SK-N-SH treated with all-trans-retinoic acid at 6 μM for 48 hours (cell line): ENCODE measurements around the gene TMEM178B.

ENCODE experiments used
- ATAC-seq: fragments of 200-7000 bp; cut with Tn5 transposase; 3 replicates; pipeline ENCODE4 v1.9.1; 2020; ENCODE audit warnings: mild to moderate bottlenecking, moderate library complexity
- ARNTL ChIP-seq: fragments of 450-650 bp; formaldehyde crosslinking; IDR thresholded peaks from 2 replicates; pipeline ENCODE4 v1.5.0; 2020; ENCODE audit warnings: low read depth, mild to moderate bottlenecking, moderate library complexity, borderline replicate concordance
- BACH2 ChIP-seq: fragments of 250-450 bp; sonication (Bioruptor Pico); IDR thresholded peaks from 2 replicates; pipeline ENCODE4 v1.9.0; 2021; ENCODE audit warnings: mild to moderate bottlenecking, borderline replicate concordance
- CREB5 ChIP-seq: fragments of 250-450 bp; sonication (Bioruptor Pico); IDR thresholded peaks from 2 replicates; pipeline ENCODE4 v1.5.1; 2020; ENCODE audit warnings: low read depth, mild to moderate bottlenecking, moderate library complexity
- CSDC2 ChIP-seq: fragments of 250-450 bp; sonication (Bioruptor Pico); IDR thresholded peaks from 2 replicates; pipeline ENCODE4 v1.5.0; 2020; ENCODE audit warnings: mild to moderate bottlenecking, moderate library complexity
- ESRRG ChIP-seq: fragments of 250-450 bp; sonication (Bioruptor Pico); IDR thresholded peaks from 2 replicates; pipeline ENCODE4 v1.6.1; 2021; ENCODE audit warnings: mild to moderate bottlenecking
- GLIS3 ChIP-seq: fragments of 250-450 bp; sonication (Bioruptor Pico); IDR thresholded peaks from 2 replicates; pipeline ENCODE4 v1.5.0; 2020; ENCODE audit warnings: mild to moderate bottlenecking, moderate library complexity
- ISL1 ChIP-seq: fragments of 250-450 bp; sonication (Bioruptor Pico); IDR thresholded peaks from 2 replicates; pipeline ENCODE4 v2.1.2; 2022; ENCODE audit warnings: mild to moderate bottlenecking, moderate library complexity
- OSR1 ChIP-seq: fragments of 250-450 bp; sonication (Bioruptor Pico); IDR thresholded peaks from 2 replicates; pipeline ENCODE4 v1.8.0; 2022; ENCODE audit warnings: moderate library complexity, mild to moderate bottlenecking, inconsistent platforms
- RARB ChIP-seq: fragments of 250-450 bp; sonication (Bioruptor Pico); IDR thresholded peaks from 2 replicates; pipeline ENCODE4 v1.8.0; 2021; ENCODE audit warnings: mild to moderate bottlenecking, moderate library complexity
- SNAI2 ChIP-seq: fragments of 250-450 bp; sonication (Bioruptor Pico); IDR thresholded peaks from 2 replicates; pipeline ENCODE4 v1.5.0; 2020; ENCODE audit warnings: mild to moderate bottlenecking, moderate library complexity
- TOX ChIP-seq: fragments of 250-450 bp; sonication (Bioruptor Pico); IDR thresholded peaks from 2 replicates; pipeline ENCODE4 v1.8.0; 2021; ENCODE audit warnings: mild to moderate bottlenecking, moderate library complexity, borderline replicate concordance
- ZFP3 ChIP-seq: fragments of 250-450 bp; sonication (Bioruptor Pico); IDR thresholded peaks from 2 replicates; pipeline ENCODE4 v1.5.0; 2020; ENCODE audit warnings: mild to moderate bottlenecking, moderate library complexity
- ZFP30 ChIP-seq: fragments of 450-650 bp; formaldehyde crosslinking; IDR thresholded peaks from 2 replicates; pipeline ENCODE4 v1.5.0; 2022; ENCODE audit warnings: mild to moderate bottlenecking, moderate library complexity
- ZNF565 ChIP-seq: fragments of 450-650 bp; formaldehyde crosslinking; conservative IDR thresholded peaks from 2 replicates; pipeline ENCODE4 v1.5.0; 2020; ENCODE audit warnings: low read depth, mild to moderate bottlenecking, moderate library complexity
- ZNF70 ChIP-seq: fragments of 450-650 bp; formaldehyde crosslinking; IDR thresholded peaks from 2 replicates; pipeline ENCODE4 v1.5.0; 2020; ENCODE audit warnings: mild to moderate bottlenecking, moderate library complexity
- ZNF8 ChIP-seq: fragments of 450-650 bp; formaldehyde crosslinking; IDR thresholded peaks from 2 replicates; pipeline ENCODE4 v1.5.0; 2020; ENCODE audit warnings: mild to moderate bottlenecking, moderate library complexity
- TF ChIP-seq, protein P1 (sequence below): fragments of 250-450 bp; sonication (Bioruptor Pico); IDR thresholded peaks from 2 replicates; pipeline ENCODE4 v1.5.0; 2020; ENCODE audit warnings: mild to moderate bottlenecking, moderate library complexity
- TF ChIP-seq, protein P2 (sequence below): fragments of 250-450 bp; sonication (Bioruptor Pico); IDR thresholded peaks from 2 replicates; pipeline ENCODE4 v1.8.0; 2020; ENCODE audit warnings: mild to moderate bottlenecking, moderate library complexity, borderline replicate concordance
- TF ChIP-seq, protein P3 (sequence below): fragments of 250-450 bp; sonication (Bioruptor Pico); IDR thresholded peaks from 2 replicates; pipeline ENCODE4 v1.5.1; 2021; ENCODE audit warnings: mild to moderate bottlenecking, moderate library complexity

The TMEM178B gene

DNA sequence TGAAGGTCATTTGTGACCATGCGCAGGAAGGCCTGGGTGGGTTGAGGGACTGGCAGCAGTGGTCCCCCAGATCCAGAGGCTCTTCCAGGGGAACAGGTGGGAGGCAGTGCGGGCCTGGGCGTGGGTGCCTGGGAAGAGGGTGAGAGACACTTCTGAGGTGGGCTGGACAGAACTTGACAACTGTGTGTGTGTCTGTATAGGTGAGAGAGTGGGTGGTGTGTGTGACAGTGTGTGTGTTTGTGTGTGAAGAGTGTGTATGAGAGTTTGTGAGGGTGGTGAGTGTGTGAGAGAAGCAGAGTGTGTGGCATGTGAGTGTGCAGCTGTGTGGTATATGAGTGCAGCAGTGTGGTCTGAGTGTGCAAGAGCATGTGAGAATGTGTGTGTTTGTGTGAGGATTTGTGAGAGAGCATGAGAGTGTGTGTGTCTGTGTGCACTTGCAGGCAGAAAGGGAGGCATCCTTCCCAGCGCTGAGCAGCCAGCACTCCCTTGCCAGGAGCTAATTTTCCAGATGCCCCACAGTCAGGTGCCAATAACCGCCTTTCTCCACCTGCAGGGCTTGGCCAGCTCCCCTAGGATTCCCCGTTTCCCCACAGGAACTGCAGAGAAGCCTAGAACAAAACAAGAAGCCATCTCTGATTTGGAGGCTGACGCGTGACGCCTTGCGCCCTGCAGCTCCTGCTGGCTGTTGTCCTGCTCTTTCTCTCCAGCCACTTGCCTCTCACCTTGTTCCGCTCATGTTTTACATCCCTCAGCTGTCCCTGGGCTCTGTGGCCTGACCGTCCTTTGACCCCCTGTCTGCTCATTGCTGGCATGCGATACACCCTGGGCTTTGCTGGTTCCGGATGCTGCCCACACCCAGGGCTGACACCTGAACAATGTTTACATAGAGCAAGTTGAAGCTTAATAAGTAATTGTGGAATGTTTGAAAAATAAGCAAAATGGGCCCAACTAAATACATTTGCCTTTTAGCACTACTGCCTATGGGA is 88.0 kb downstream of the TMEM178B start:
- no peak for TF ChIP-seq ZNF565 (CRISPR knock-in tag)
- TF ChIP-seq, all 23 proteins: peak for 0
- no peak for ATAC-seq

DNA sequence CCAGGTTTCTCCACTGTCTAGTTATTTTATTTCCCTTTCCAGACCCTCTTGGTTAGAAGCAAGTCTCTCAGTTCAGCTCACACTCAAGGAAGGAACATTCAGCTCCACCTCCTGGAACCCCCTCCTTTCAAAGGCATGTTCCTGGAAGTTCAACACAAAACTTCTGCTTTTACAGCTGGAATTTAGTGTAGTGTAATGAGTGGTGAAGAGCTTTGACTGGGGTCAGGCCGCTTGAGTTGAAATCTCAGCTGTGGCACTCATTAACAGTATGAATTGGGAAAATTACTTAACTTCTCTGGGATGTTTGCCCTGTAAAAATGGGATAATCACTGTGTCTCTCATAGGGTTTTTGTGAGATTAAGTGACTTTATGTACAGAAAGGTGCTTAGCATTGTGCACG is 91.7 kb downstream of the TMEM178B start:
- TF ChIP-seq CREB5 (CRISPR knock-in tag) (no peak), TOX (no peak), ZNF70 (CRISPR knock-in tag) (no peak), ZNF565 (CRISPR knock-in tag) (no peak), BACH2 (CRISPR knock-in tag) (no peak), CSDC2 (CRISPR knock-in tag) (no peak), GLIS3 (no peak), SNAI2 (CRISPR knock-in tag) (no peak), ZFP3 (CRISPR knock-in tag) (no peak)
- TF ChIP-seq, protein P1, sequence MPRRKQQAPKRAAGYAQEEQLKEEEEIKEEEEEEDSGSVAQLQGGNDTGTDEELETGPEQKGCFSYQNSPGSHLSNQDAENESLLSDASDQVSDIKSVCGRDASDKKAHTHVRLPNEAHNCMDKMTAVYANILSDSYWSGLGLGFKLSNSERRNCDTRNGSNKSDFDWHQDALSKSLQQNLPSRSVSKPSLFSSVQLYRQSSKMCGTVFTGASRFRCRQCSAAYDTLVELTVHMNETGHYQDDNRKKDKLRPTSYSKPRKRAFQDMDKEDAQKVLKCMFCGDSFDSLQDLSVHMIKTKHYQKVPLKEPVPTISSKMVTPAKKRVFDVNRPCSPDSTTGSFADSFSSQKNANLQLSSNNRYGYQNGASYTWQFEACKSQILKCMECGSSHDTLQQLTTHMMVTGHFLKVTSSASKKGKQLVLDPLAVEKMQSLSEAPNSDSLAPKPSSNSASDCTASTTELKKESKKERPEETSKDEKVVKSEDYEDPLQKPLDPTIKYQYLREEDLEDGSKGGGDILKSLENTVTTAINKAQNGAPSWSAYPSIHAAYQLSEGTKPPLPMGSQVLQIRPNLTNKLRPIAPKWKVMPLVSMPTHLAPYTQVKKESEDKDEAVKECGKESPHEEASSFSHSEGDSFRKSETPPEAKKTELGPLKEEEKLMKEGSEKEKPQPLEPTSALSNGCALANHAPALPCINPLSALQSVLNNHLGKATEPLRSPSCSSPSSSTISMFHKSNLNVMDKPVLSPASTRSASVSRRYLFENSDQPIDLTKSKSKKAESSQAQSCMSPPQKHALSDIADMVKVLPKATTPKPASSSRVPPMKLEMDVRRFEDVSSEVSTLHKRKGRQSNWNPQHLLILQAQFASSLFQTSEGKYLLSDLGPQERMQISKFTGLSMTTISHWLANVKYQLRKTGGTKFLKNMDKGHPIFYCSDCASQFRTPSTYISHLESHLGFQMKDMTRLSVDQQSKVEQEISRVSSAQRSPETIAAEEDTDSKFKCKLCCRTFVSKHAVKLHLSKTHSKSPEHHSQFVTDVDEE (CRISPR knock-in tag) = no peak
- no peak for ATAC-seq

- TF ChIP-seq ZNF8 (no peak), ZNF70 (CRISPR knock-in tag) (no peak), ZFP30 (CRISPR knock-in tag) (no peak), ZFP3 (CRISPR knock-in tag) (no peak), TOX (no peak), BACH2 (CRISPR knock-in tag) (no peak), ESRRG (CRISPR knock-in tag) (no peak), ARNTL (CRISPR knock-in tag) (no peak), RARB (CRISPR knock-in tag) (no peak), OSR1 (CRISPR knock-in tag) (no peak), ISL1 (no peak), ZNF565 (CRISPR knock-in tag) (no peak), CREB5 (CRISPR knock-in tag) (no peak)
- TF ChIP-seq, protein P1 (CRISPR knock-in tag) = no peak
- TF ChIP-seq, protein P2, sequence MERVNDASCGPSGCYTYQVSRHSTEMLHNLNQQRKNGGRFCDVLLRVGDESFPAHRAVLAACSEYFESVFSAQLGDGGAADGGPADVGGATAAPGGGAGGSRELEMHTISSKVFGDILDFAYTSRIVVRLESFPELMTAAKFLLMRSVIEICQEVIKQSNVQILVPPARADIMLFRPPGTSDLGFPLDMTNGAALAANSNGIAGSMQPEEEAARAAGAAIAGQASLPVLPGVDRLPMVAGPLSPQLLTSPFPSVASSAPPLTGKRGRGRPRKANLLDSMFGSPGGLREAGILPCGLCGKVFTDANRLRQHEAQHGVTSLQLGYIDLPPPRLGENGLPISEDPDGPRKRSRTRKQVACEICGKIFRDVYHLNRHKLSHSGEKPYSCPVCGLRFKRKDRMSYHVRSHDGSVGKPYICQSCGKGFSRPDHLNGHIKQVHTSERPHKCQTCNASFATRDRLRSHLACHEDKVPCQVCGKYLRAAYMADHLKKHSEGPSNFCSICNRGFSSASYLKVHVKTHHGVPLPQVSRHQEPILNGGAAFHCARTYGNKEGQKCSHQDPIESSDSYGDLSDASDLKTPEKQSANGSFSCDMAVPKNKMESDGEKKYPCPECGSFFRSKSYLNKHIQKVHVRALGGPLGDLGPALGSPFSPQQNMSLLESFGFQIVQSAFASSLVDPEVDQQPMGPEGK (CRISPR knock-in tag) = no peak
- TF ChIP-seq, protein P3, sequence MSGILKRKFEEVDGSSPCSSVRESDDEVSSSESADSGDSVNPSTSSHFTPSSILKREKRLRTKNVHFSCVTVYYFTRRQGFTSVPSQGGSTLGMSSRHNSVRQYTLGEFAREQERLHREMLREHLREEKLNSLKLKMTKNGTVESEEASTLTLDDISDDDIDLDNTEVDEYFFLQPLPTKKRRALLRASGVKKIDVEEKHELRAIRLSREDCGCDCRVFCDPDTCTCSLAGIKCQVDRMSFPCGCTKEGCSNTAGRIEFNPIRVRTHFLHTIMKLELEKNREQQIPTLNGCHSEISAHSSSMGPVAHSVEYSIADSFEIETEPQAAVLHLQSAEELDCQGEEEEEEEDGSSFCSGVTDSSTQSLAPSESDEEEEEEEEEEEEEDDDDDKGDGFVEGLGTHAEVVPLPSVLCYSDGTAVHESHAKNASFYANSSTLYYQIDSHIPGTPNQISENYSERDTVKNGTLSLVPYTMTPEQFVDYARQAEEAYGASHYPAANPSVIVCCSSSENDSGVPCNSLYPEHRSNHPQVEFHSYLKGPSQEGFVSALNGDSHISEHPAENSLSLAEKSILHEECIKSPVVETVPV (CRISPR knock-in tag) = no peak
- ATAC-seq = no peak
These were observed 93.1 kb downstream of the TMEM178B start for GRCh38 chr7:141166926-141167325.
